ENCODE data around the gene ISG20L2.
"Not testable (repeated sequence)": the region's sequence is repeated elsewhere in the genome, so short reads cannot be mapped to it uniquely, and the experiment has no call there.

The ISG20L2 gene, protein sequence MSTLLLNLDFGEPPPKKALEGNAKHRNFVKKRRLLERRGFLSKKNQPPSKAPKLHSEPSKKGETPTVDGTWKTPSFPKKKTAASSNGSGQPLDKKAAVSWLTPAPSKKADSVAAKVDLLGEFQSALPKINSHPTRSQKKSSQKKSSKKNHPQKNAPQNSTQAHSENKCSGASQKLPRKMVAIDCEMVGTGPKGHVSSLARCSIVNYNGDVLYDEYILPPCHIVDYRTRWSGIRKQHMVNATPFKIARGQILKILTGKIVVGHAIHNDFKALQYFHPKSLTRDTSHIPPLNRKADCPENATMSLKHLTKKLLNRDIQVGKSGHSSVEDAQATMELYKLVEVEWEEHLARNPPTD

DNA sequence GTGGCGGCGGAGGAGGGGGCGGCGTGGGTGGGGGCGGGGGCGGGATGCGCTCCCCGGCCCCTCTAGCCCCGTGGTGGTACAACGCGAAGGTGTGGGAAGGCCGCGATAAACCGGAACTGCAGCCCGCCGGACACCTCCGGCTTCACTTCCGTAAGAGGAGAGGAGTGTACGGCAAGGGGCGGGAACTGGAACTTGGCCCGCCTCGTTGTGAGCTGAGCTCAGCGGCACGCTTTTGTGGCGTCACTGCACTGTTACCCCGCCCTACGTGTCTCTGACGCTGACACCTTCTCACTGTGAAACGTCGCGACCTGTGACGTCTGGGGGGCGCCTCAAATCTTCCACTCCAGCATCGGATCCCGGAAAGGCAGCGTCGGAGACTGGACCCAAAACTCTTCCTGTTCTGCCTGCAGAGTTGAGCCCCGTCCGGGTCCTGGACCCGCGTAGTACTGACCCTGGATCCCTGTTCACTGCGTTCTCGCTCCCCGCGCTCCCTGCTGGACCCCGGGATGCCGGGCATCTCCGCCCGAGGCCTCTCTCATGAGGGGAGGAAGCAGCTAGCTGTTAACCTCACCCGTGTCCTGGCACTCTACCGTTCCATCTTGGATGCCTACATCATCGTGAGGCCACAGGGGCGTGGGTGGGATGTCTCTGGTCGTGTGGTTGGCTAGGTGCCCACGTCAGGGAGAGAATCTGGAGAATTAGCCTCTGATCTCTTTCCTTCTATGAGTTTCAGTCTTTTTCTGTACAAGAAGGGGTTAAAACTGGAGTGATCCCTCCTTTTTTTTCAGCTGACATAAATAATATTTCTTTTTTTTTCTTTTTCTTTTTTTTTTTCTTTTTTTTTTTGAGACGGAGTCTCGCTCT lies at the start of gene ISG20L2:
Gene ISG20L2 (minus strand): TSS at position 168 of the 864 bp plus-strand sequence. CDS start 1,114 bp downstream, outside the sequence.
- DNase-seq, result peak; percentile 97

DNA sequence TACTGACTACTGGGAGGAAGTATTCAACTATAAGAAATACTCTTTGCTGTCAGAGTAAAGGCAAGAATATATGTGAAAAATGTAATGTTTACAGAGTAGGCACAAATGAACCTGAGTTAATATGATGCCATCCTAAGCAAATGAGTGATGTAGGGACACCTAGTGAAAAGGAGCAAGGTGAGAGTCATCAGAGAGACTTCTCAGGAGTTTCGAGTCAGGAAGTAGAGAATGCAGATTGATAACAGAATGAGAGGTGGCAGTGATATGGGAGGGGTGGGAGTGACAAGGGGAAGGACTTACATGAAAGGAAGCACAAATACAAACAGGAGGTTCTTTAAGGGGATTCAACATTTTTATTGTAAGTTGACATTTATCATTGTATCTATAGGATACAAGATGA lies 49.0 kb upstream of the ISG20L2 start:
- no peak for DNase-seq

DNA sequence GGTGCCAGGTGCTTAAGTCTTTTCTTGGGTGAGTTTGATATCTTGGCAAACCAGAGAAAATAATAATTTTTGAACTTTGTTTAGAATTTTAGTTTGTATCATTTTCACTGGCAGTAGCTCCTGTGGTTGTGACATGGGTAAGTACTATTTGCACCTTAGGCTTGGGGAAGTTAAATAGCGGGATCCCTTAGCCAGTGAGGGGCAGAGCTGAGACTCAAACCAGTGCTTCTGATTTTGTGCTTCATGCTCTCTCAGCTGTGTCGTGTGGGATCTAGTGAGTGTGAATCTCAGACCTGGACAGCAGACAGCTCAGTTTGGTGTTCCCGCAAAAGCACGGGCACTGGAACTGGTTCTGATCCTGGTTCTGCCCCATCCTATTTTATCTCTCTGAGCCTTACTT lies 48.4 kb upstream of the ISG20L2 start:
- DNase-seq, result no peak

DNA sequence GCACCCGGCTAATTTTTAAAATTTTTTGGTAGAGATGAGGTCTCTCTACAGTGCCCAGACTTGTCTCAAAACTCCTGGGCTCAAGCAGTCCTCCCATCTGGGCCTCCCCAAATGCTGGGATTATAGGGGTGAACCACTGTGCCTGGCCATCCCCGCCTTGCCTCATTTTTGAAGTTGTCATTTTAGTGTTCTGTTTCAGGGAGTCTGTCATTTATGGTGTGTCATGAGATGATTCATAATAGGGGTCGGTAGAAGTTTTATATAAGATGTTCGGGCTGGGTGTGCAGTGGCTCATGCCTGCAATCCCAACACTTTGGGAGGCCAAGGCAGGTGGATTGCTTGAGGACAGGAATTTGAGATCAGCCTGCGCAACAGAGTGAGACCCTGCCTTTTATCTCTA lies 47.2 kb upstream of the ISG20L2 start:
- no peak for DNase-seq

DNA sequence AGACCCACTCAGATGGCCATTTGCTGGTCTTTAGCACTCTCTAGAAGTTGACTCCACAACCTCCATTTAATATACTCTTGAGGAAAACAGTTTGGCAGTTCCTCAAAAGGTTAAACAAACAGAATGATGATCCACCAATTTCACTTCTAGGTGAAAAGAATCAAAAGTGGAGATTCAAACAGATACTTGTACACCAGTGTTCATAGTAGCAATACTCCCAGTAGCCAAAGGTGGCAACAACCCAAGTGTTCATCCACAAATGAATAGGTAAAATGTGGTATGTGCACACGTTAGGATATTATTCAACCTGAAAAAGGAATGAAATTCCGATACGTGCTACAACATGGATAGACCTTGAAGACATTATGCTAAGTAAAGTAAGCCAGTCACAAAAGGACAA lies 45.0 kb upstream of the ISG20L2 start:
- no peak for DNase-seq

DNA sequence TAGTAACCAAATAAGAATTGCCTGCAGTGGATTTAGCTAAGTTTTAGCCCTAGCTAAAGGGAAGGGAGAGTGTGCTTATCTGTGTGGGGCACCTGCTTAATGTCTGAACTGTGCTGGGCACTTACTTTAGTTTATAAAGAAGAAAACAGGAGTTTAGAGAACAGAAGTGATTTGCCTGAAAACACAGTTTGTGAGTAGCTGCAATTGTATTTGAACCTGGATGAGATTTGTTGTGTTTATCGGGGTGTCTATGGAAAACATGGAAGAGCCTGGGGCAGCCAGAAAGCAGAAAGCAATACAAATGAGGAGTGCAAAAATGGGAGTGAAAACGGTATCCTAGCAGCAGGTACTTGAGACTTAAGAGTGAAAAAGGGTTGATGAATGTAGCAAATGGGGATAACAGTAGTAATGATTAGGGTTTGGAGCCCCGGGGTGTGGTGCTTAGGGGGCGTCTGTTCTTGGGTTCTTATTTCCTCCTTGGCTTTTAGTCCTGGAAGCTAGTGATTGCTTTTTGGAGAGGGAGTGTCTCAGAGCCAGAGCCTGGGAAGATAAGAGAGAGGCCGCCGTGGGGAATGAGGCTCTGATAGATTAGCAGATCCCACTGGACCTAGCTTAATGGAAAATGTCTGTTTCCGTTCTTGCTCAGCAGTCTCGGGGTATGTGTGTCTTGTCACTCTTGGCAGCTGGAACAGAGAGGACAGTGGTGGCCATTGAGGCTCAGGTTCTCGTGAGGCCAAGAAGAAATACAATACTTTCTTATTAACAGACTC lies 44.3 kb upstream of the ISG20L2 start:
- no peak for DNase-seq

DNA sequence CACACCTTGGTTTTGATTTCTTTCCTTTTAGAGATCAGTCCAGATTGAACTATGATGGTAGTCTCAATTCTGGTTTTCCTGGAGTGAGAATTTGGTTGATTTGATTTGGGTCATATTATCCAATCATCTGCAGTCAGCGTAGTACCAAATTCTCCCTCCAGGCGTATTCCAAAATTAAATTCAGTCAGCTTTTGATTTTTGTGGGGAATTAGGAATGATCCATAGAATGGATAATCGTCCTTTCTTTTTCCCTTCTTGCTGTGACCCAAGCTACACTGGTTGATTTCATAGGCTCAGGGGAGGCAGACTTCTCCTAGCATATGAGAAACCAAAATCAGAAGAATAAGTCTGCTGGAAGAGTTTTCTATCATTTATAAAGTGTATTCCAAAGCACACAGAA lies 43.7 kb upstream of the ISG20L2 start:
- no peak for DNase-seq

DNA sequence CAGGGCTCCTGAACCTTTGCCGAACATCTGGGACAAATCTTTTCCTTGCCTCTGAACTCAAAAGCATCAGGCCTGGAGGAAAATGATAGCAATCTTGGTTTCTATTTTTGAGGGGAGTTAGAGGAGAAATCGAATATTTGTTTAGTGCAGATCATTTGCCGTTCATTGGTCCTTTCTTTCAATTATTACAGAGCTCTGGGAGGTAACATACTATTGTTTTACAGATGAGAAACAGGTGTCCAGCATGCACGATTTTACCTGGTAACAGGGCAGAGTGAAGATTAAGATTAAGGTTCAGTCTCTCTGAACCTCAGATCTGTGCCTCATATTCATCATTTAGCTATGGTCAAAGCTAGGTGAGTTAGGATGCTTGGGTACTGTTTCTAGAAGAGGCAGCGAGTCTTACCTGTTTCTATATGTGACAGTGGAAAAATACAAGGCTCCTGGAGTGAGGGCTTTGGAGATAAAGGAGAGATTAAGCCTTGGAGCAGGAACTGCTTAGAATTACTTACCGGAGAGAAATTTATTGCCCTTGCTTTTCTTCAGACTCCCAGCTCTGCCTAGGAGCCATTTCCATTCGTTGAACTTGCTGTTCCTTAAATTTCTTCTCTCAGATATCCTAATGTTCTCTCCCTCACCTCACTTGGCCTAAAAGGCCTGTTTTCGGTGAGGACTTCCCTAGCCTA lies 40.2 kb upstream of the ISG20L2 start:
- no peak for DNase-seq

DNA sequence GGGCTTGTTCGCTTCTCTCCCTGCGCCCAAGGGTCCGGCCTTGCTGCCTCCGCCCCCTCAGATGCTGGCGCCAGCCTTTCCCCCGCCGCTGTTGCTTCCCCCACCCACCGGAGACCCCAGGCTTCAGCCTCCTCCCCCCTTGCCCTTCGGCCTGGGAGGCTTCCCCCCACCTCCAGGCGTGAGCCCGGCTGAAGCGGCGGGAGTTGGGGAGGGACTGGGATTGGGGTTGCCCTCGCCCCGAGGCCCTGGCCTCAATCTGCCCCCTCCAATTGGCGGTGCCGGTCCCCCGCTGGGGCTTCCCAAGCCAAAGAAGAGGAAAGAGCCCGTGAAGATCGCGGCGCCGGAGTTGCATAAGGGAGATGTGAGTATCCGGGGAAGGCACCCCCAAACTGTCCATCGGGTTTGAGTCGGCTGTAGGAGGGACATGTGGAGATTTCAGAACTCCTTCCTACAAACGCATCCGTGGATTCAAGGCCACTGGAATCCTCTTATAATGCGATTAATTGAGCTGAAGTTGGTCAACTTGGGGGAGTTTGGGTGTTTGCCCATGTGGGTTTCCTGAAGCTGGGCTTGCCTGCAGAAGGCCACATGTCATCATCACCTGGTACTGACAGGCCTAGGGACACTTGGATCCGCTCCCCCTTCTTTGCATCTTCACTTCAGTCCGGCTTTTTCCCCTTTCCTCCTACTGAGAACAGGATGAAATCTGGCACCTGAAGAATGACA lies 39.5 kb upstream of the ISG20L2 start:
- peak; percentile 28 for DNase-seq

DNA sequence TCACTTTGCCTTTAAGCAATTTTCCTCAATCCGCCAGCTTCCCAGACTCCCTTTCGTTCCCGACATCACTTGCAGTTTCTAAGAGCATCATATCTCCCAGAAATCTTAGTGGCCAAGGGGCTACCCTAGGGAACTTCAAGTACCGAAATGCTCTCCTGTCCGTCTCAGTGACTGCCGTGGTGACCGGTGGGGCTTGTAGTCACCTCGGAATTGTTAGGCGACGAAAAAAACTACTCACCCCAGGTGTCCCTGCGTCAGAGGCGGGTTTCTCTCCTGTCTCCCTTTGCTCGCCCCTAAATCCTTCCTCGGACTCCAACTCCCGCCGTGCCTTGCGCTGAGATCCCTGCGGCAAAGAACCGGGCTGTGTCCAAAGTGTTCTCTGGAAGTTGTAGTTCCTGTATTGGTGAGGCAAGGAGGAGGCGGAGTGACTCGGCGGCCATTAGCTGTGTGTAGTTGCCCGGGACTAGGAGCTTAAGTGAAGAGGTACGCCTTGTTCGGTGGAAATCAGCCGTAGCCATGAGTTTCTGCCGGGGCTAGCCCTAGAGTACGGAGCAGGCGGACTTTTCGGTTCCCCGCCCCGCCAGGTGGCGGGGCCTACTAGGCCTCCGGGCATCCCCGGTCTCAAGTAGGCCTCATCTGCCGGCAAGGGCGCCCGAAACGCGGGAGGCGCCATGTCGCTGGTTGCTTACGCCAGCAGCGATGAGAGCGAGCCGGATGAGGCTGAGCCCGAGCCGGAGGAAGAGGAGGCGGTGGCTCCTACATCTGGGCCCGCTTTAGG lies 38.7 kb upstream of the ISG20L2 start, which contains the start of gene PRCC:
Gene PRCC (plus strand): TSS at position 435 of the 778 bp plus-strand sequence. CDS start 237 bp downstream, at position 672.
- DNase-seq, result peak; percentile 100

DNA sequence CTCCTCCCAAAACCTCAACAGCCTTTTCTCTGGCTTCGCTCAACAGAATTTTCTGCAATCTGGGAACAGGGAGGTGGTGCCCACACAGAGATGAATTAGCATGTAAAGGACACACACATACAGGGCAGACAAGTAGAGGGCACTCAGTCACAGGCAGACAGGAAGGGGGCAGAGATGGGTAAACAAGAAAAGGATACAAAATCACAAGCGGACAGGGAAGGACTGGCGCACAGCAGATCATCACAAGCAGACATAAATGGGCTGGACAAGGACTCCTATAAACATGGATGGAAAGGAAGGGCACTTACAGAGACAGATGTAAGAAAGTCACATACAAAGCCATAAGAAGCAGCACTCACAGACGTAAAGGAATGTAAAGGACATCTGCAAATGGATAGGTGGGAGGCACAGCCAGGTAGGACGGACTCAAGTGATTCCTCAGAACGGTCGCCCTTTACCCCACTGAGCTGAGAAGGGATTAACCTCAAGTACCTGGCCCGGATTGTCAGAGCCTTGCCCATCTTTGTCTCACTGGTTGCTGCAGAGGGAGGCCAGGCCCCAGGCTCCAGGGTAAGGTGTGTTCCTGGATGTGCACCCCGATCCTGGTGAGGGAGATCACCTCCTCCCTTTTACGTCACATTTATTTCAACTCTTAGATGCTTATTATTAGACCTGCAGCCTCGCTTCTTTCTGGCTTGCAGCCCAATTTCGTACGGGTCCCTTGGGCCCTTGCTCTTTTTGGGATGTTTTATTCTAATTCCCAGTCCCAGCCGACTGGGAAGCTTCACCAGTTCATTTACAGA lies 37.9 kb upstream of the ISG20L2 start:
- peak; percentile 8 for DNase-seq

DNA sequence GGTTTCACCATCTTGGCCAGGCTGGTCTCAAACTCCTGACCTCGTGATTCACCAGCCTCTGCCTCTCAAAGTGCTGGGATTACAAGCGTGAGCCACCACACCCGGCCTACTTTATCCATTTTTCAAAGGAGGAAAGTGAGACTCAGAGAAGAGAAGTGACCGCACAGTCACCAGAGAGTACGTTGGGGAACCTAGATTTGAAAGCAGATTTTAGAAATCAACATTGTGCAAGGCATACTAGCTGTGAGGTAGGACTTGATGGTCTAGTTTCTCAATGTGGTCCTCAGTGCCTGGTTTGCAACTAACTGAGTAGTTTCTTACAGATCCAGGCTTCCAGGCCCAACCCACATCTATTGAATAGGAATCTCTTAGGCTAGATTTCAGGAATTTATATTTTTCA lies 37.1 kb upstream of the ISG20L2 start:
- DNase-seq, result no peak

DNA sequence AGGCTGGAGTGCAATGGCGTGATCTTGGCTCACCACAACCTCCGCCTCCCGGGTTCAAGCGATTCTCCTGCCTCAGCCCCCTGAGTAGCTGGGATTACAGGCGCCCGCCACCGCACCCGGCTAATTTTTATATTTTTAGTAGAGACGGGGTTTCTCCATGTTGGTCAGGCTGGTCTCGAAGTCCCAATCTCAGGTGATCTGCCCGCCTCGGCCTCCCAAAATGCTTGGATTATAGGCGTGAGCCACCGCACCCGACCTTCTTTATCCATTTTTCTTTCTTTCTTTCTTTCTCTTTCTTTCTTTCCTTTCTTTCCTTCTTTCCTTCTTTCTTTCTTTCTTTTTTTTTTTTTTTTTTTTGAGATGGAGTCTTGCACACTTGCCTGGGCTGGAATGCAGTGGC lies 36.6 kb upstream of the ISG20L2 start:
- DNase-seq, result not testable (repeated sequence)

DNA sequence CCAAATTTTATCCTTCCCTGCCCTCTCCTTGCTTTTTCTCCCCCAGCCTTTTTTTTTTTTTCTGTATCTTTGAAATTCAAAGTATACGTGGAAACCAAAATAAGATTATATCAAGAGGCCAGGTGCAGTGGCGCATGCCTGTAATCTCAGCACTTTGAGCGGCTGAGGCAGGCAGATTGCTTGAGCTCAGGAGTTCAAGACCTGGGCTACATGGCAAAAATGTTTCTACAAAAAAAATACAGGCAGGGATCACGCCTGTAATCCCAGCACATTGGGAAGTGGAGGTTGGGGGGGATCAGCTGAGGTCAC lies 32.2 kb upstream of the ISG20L2 start:
- DNase-seq, result no peak

DNA sequence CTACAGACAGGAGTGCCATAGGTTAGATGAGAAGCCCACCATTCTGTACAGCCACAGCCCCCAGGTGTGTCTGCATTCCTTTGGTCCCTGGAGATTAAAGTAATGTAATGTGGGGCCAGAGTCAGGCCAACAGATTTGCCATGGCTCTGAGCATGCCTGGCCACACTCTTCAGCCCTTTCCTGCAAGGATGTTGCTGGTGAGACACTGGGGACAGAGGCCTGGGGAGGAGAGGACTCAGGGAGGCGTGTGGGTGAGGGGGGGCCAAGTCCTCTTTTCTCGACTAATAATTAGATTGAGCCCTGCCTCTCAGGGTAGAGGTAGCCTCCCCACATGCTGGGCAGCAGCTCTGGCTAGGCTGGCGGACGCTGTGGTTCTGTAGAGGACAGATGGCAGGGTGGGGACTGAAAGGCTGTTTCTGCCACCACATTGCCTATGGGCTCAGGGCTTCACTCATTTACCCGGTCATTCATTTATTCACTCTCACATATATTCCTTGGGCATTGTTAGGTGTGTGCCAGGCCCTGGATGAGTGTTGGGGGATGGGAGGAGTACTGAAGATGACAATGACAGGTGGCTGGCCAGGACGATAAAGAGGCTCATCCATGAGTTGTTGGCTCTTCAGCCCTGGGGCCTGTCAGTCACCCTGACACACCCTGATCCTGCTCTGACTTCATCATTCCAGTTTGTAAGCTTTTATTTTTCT lies 31.7 kb upstream of the ISG20L2 start:
- no peak for DNase-seq

DNA sequence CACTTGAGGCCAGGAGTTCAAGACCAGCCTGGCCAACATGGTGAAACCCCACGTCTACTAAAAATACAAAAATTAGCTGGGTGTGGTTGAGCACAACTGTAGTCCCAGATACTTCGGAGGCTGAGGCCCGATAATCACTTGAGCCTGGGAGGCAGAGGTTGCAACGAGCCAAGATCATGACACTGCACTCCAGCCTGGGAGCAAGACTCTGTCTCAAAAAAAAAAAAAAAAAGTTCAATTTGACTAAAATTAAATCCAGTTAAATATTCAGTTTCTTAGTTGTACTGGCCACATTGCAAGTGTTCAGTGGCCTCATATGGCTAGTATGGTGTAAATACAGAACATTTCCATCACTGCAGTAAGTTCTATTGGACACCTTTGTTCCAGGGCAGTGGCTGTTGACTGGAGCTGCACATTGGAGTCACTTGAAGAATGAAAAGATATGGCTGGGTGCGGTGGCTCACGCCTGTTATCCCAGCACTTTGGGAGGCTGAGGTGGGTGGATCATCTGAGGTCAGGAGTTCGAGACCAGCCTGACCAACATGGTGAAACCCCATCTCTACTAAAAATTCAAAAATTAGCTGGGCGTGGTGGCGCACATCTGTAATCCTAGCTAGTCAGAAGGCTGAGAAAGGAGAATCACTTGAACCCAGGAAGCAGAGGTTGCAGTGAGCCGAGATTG lies 29.1 kb upstream of the ISG20L2 start:
- DNase-seq, result not testable (repeated sequence)

DNA sequence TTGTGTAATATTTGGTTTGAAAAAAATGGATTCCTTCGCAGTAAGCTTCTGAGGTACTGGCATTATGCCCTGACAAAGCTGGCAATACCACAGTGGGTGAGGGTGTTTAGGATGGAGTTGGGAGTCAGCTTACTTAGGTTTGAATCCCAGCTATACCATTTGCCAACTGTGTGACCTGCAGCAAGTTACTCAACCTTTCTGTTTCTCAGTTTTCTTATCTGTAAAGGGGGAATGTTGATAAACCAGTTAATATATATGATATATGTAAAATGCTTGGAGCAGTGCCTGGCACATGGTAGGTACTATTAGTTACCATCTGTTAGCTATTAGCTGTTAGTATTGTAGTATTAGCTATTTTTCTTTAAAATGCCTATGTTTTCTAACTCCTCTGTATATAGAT lies 27.8 kb upstream of the ISG20L2 start:
- DNase-seq, result no peak

DNA sequence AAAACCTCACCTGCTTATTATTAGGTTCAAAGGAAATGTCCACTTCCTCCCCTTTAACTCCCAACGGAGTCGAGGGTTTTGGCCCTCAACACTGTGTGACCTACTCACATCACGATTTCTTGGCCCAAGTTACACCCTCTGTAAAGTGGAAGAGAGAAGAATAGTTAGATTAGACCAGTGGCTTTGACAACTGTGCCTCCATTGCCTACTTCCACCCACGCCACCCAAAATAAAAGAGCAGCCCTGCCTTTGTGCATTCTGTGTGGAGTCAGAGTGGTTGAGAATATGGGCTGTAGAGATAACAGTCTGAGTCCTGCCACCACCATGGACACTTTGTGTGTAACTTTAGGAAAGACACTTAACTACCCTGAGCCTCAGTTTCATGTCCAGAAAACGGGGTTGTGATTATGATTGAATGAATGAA lies 27.0 kb upstream of the ISG20L2 start:
- DNase-seq, result no peak

DNA sequence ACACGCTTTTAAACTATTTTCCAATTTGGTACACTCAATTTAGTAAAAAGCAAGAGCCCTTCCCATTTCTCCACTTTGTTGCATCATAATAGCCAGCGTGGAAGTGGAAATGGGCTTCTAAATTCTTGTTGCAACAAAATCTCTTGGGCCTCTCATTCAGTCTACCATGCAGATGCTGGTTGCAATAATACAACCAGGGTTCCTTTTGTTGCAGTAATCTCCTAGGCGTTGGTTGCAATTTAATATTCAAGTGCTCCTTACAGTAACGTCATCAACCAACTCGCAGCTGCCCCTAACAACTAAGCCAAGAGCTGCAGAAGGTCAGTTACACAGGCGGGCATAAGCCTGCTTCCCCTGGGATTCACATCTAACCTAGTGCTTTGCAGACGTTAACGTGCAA lies 25.7 kb upstream of the ISG20L2 start:
- DNase-seq, result no peak
